ENCODE measurements around the gene TDG. TPM values are rescaled to one million over a fixed set of nuclear protein-coding genes. Genes with fewer than 3 reads are reported as not detected.

TDG gene
- total and polyA plus RNA-seq, 2 experiments from 2014 or later = 24.0 to 28.5 TPM

- Histone ChIP-seq H3F3A (ENCODE audit: insufficient read depth) (no peaks in the 10 kb centered on the region; the same call in 1 of the 2 replicates), H4K20me1 (ENCODE audit: insufficient read depth) (no peaks in the 10 kb centered on the region), H3K4me1 (ENCODE audit: insufficient read depth) (peaks cover 21% of the 10 kb centered on the region), H3K4me3 (peak overlapping the region; percentile 85), H2AFZ (peak overlapping the region; percentile 98), H3K36me3 (ENCODE audit: low read depth) (peaks cover 22% of the 10 kb centered on the region), H3K27me3 (replicated peaks; ENCODE audit: insufficient read depth) (no peaks in the 10 kb centered on the region), H3K9me2 (ENCODE audit: insufficient read depth) (no peaks in the 10 kb centered on the region), H3K9me3 (ENCODE audit: low read depth) (no peaks in the 10 kb centered on the region), H3K4me2 (ENCODE audit: unreplicated experiment) (peak overlapping the region; percentile 92), H3K9ac (peak overlapping the region; percentile 91), H3K79me2 (ENCODE audit: insufficient read depth) (peaks cover 40% of the 10 kb centered on the region), H3K27ac (peak overlapping the region; percentile 92)
- in situ Hi-C loops (cut with MboI) = no loop called here
- 1 to 2% methylated on average over 37 of the region's 37 CpGs for WGBS, 2 experiments (ENCODE audit: low coverage in 1 of 2, low lambda C conversion rate in 2 of 2, missing lambda C conversion rate in 2 of 2)
- TF ChIP-seq EZH2phosphoT487 (IDR thresholded peaks at IDR 0.05; ENCODE audit: insufficient read depth, low read depth) (no peak), EZH2 (IDR thresholded peaks at IDR 0.05; ENCODE audit: insufficient read depth, poor library complexity, severe bottlenecking) (no peak)
- DNase-seq = peak; percentile 95
Measured at GRCh38 chr12:103929046-103929783, 36.5 kb upstream of the TDG start.

GRCh38 chr12:103929784-103930033 is 36.0 kb upstream of the TDG start:
- no peak for TF ChIP-seq EZH2 (IDR thresholded peaks at IDR 0.05; ENCODE audit: insufficient read depth, poor library complexity, severe bottlenecking)
- no peak for TF ChIP-seq EZH2phosphoT487 (IDR thresholded peaks at IDR 0.05; ENCODE audit: insufficient read depth, low read depth)
- H4K20me1 ChIP-seq (ENCODE audit: insufficient read depth) = no peaks in the 10 kb centered on the region
- peak overlapping the region; percentile 85 for H3K4me3 ChIP-seq
- H2AFZ ChIP-seq = peak overlapping the region; percentile 98
- H3K27me3 ChIP-seq (replicated peaks; ENCODE audit: insufficient read depth) = no peaks in the 10 kb centered on the region
- no peak overlapping the region for H3K4me2 ChIP-seq (ENCODE audit: unreplicated experiment)
- H3K36me3 ChIP-seq (ENCODE audit: low read depth) = peaks cover 24% of the 10 kb centered on the region
- peak overlapping the region; percentile 92 for H3K27ac ChIP-seq
- DNase-seq = no peak
- in situ Hi-C loops (cut with MboI) = no loop called here
- peaks cover 45% of the 10 kb centered on the region for H3K79me2 ChIP-seq (ENCODE audit: insufficient read depth)
- 1% methylated on average over 18 of the region's 18 CpGs for WGBS, 2 experiments (ENCODE audit: low coverage in 1 of 2, low lambda C conversion rate in 2 of 2, missing lambda C conversion rate in 2 of 2)
- no peaks in the 10 kb centered on the region for H3K9me3 ChIP-seq (ENCODE audit: low read depth)
- H3K4me1 ChIP-seq (ENCODE audit: insufficient read depth) = peaks cover 21% of the 10 kb centered on the region
- no peaks in the 10 kb centered on the region; the same call in 1 of the 2 replicates for H3F3A ChIP-seq (ENCODE audit: insufficient read depth)
- no peaks in the 10 kb centered on the region for H3K9me2 ChIP-seq (ENCODE audit: insufficient read depth)
- peak overlapping the region; percentile 91 for H3K9ac ChIP-seq

GRCh38 chr12:103930034-103930786 is 35.5 kb upstream of the TDG start, which contains the start of gene HSP90B1:
Gene HSP90B1, plus strand, starts transcription at chr12:103930410. Its CDS starts 106 bp downstream, at chr12:103930516.
- H3K27me3 ChIP-seq (replicated peaks; ENCODE audit: insufficient read depth) = no peaks in the 10 kb centered on the region
- peak within 1 kb of the TSS; percentile 92 for H3K27ac ChIP-seq
- peaks cover 29% of the 10 kb centered on the region for H3K36me3 ChIP-seq (ENCODE audit: low read depth)
- peak within 1 kb of the TSS; percentile 94 for H3K4me3 ChIP-seq
- 1% methylated on average over 45 to 55 of the region's 56 CpGs for WGBS, 2 experiments (ENCODE audit: low coverage in 1 of 2, low lambda C conversion rate in 2 of 2, missing lambda C conversion rate in 2 of 2)
- peak; percentile 100 for DNase-seq
- H3F3A ChIP-seq (ENCODE audit: insufficient read depth) = peaks cover 4% of the 10 kb centered on the region; the same call in 1 of the 2 replicates
- H3K4me1 ChIP-seq (ENCODE audit: insufficient read depth) = peaks cover 21% of the 10 kb centered on the region
- in situ Hi-C loops (cut with MboI) = no loop called here
- H3K9me2 ChIP-seq (ENCODE audit: insufficient read depth) = no peaks in the 10 kb centered on the region
- H3K79me2 ChIP-seq (ENCODE audit: insufficient read depth) = peaks cover 50% of the 10 kb centered on the region
- peak within 1 kb of the TSS; percentile 93 for H3K4me2 ChIP-seq (ENCODE audit: unreplicated experiment)
- H3K9me3 ChIP-seq (ENCODE audit: low read depth) = no peaks in the 10 kb centered on the region
- H3K9ac ChIP-seq = peak within 1 kb of the TSS; percentile 98
- no peaks in the 10 kb centered on the region for H4K20me1 ChIP-seq (ENCODE audit: insufficient read depth)
- H2AFZ ChIP-seq = peak within 1 kb of the TSS; percentile 98
- TF ChIP-seq EZH2phosphoT487 (IDR thresholded peaks at IDR 0.05; ENCODE audit: insufficient read depth, low read depth) = no peak
- TF ChIP-seq EZH2 (IDR thresholded peaks at IDR 0.05; ENCODE audit: insufficient read depth, poor library complexity, severe bottlenecking) = no peak

- Histone ChIP-seq H3K4me2 (ENCODE audit: unreplicated experiment) (peak overlapping the region; percentile 93), H3K9me3 (ENCODE audit: low read depth) (no peaks in the 10 kb centered on the region), H3K4me3 (peak overlapping the region; percentile 94), H3K36me3 (ENCODE audit: low read depth) (peaks cover 37% of the 10 kb centered on the region), H3K27ac (peak overlapping the region; percentile 91), H3K79me2 (ENCODE audit: insufficient read depth) (peaks cover 59% of the 10 kb centered on the region), H3F3A (ENCODE audit: insufficient read depth) (0 out of 2 replicates have a peak, but pooled peaks cover 4% of the 10 kb centered on the region), H4K20me1 (ENCODE audit: insufficient read depth) (no peaks in the 10 kb centered on the region), H3K9ac (peak overlapping the region; percentile 98), H2AFZ (peak overlapping the region; percentile 81), H3K4me1 (ENCODE audit: insufficient read depth) (peaks cover 21% of the 10 kb centered on the region), H3K27me3 (replicated peaks; ENCODE audit: insufficient read depth) (no peaks in the 10 kb centered on the region), H3K9me2 (ENCODE audit: insufficient read depth) (no peaks in the 10 kb centered on the region)
- peak; percentile 68 for DNase-seq
- in situ Hi-C loops (cut with MboI) = no loop called here
- TF ChIP-seq EZH2phosphoT487 (IDR thresholded peaks at IDR 0.05; ENCODE audit: insufficient read depth, low read depth) (no peak), EZH2 (IDR thresholded peaks at IDR 0.05; ENCODE audit: insufficient read depth, poor library complexity, severe bottlenecking) (no peak)
- WGBS, 2 experiments (ENCODE audit: low coverage in 1 of 2, low lambda C conversion rate in 2 of 2, missing lambda C conversion rate in 2 of 2) = 1 to 2% methylated on average over 31 to 37 of the region's 37 CpGs
Measured at GRCh38 chr12:103930787-103931735, 34.6 kb upstream of the TDG start.
